Activated T-helper 1 cell treated with anti-CD3 and anti-CD28 coated beads, Interleukin-2, amount 50 U/mL, for 16 hours (primary cell): ENCODE measurements around the gene SLC30A7.
"Not testable (repeated sequence)": the region's sequence is repeated elsewhere in the genome, so short reads cannot be mapped to it uniquely, and the experiment has no call there.

ENCODE experiments used
- DNase-seq, 2 donors: peaks; one replicate each; pipeline ENCODE4 v3.0.0-alpha.2; 2020; ENCODE audit warnings: low read depth in 1 of 2, low spot score in 1 of 2

SLC30A7 gene, protein sequence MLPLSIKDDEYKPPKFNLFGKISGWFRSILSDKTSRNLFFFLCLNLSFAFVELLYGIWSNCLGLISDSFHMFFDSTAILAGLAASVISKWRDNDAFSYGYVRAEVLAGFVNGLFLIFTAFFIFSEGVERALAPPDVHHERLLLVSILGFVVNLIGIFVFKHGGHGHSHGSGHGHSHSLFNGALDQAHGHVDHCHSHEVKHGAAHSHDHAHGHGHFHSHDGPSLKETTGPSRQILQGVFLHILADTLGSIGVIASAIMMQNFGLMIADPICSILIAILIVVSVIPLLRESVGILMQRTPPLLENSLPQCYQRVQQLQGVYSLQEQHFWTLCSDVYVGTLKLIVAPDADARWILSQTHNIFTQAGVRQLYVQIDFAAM

GRCh38 chr1:100895540-100896480, at the start of gene SLC30A7:
Gene SLC30A7, plus strand, starts transcription at chr1:100896090. Its CDS starts 173 bp downstream, at chr1:100896263.
- DNase-seq: peak; percentile 94

GRCh38 chr1:100847361-100848082, 48.4 kb upstream of the SLC30A7 start:
- DNase-seq: no peak

DNA sequence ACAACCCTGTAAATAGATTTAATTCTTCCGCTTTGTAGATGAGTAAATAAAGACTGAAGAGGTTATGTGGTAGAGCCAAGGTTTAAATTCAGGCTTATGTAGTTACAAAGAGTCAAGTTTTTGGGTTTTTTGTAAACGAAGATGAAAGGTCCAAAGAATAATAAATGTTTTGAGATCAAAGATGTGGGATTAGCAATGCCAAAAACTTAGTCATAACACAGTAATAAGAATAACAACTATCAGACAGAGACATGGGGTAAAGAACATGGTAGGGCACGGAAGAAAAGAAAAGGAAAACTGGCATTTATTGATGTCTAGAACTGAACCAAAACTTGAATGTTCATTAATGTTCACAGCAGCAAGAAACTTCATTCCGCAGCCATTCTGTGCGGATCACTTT, 44.2 kb upstream of the SLC30A7 start:
- DNase-seq: no peak

DNA sequence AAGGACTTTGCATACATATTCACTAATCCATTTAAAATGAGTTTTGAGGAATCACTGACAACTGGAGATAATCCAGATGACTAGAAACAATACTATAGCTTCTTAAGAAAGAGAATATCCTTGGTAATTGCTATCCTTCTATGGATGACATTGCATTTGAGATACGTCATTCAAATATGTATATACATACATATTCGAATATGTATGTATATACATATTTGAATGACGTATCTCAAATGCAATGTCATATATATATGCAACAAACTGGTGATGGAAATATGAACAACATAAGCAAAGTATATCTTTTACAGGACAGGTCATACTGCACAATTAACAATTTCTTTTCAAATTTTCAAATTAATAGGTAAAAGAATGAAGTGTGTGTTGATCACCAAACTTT, 42.9 kb upstream of the SLC30A7 start:
- no peak for DNase-seq

DNA sequence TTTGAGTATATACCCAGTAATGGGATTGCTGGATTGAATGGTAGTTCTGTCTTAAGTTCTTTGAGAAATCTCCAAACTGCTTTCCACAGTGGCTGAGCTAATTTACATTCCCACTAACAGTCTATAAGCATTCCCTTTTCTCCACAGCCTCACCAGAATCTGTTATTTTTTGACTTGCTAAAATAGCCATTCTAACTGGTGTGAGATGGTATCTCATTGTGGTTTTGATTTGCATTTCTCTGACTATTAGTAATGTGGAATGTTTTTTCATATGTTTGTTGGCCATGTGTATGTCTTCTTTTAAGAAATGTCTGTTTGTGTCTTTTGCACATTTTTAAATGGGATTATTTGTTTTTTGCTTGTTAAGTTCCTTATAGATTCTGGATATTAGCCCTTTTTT, 40.8 kb upstream of the SLC30A7 start:
- not testable (repeated sequence) for DNase-seq

GRCh38 chr1:100860397-100860991, 35.4 kb upstream of the SLC30A7 start:
- DNase-seq: no peak

DNA sequence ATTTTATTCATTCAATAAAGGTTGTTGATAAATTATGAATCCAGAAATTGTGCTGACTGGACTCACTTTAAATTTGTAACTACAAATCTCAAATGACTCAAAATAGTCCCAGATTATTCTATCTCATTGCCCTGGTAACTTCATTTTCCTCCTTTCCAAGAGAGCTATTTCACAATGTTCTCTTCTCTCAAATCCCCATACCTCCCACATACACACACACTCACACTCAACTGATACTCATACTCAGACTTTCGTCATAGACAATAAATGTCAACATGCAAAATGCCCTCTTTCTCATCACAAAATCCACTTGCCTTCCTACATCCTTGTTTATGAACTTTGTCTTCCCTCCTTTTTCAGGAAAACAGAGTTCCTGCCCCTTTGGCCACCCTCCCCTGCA, 34.5 kb upstream of the SLC30A7 start:
- DNase-seq: no peak

- DNase-seq: no peak
Measured at GRCh38 chr1:100862591-100862990, 33.3 kb upstream of the SLC30A7 start.

- no peak for DNase-seq
Measured at GRCh38 chr1:100866041-100866900, 29.6 kb upstream of the SLC30A7 start.

- no peak for DNase-seq
Measured at GRCh38 chr1:100866901-100867206, 29.0 kb upstream of the SLC30A7 start.

DNA sequence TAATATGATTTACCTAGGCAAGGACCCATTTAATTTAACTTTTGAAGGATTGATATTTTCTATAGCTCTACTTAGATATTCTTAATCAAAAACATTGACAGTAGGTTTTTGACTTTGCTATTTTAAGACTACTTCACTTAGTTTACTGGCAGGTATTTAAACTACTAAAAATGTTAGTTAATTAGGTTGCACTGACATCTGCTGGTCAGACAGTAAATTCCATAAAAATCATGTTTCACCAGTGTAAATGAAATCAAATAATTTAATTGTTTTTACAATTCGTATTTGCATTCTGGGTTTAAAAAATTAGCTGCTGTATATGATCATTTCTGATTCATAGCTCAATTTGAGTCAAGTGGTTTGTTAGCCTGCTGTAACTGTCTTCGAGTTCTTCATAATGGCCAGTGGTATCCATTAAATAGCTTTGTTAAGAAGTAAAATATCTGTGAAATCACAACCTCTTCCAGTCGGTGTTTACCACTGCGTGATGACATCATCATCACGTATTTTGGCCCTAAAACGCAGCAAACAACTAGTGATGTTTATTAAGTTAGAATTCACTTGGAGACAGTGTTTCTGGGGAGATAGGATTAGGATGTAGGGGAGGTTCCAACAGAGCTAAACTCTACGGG, 27.4 kb upstream of the SLC30A7 start:
- DNase-seq: no peak

GRCh38 chr1:100869996-100870395, 25.9 kb upstream of the SLC30A7 start:
- no peak for DNase-seq

GRCh38 chr1:100874433-100874832, 21.5 kb upstream of the SLC30A7 start:
- no peak for DNase-seq

- no peak for DNase-seq
Measured at GRCh38 chr1:100875228-100875627, 20.7 kb upstream of the SLC30A7 start.

- no peak for DNase-seq
Measured at GRCh38 chr1:100876291-100876690, 19.6 kb upstream of the SLC30A7 start.

GRCh38 chr1:100879422-100879821, 16.5 kb upstream of the SLC30A7 start:
- DNase-seq: no peak

DNA sequence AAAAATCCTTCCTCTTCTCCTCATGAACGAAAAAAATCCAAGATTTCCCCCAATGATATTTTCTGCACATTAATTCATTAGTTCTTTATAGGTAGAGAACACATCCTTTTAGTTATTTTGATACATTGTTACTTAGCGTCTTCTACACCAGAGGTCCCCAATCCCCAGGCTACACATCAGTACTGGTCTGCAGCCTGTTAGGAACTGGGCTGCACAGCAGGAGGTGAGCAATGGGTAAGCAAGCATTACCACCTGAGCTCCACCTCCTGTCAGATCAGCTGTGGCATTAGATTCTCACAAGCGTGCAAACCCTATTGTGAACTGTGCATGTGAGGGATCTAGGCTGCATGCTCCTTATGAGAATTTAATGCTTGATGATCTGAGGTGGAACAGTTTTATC, 14.2 kb upstream of the SLC30A7 start:
- no peak for DNase-seq

DNA sequence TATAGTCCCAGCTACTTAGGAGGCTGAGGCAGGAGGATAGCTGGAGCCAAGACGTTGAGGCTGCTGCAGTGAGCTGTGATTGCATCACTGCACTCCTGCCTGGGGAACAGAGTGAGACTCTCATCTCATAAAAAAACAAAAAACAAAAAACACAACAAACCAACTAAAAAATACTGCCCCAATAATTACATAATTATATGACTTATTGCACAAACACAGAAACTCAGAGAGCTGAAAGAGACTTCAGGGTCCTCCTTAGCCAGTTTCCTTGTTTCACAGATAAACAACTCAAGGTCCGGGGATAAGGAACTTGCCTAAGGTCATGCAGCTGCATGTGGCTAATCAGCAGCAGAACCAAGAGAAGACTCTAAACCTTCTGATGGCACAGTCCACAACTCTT, 13.2 kb upstream of the SLC30A7 start:
- DNase-seq: no peak

DNA sequence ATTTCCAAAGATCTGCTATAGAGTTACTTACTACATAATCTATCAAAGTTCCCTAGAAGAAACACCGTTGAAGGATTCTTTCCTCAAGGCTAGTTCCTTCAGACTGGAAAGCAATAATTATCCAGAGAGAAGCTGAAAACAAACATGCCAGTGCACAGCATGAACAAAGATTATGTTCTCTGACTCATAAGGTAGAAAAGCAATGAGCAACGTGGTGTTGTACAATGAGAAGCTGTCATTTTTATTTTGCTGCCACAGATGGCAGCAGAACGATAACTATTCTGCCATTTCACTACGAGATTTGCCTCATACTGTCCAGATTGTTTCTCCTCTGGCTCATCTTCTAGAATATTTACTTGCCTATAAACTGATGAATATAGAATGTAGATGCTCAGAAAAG, 11.9 kb upstream of the SLC30A7 start:
- no peak for DNase-seq

DNA sequence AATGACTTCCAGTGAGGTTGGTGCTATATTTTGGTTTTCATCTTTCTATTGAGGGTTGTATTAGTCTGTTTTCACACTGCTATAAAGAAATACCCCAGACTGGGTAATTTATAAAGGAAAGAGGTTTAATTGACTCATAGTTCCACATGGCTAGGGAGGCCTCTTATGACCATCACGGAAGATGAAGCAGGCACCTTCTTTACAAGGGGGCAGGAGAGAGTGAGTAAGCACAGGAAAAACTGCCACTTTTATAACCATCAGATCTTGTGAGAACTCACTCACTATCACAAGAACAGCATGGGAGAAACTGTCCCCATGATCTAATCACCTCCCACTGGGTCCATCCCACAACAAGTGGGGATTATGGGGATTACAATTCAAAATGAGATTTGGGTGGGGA, 6.9 kb upstream of the SLC30A7 start:
- DNase-seq: not testable (repeated sequence)
